ENCODE measurements around the gene CNTNAP3. TPM values are rescaled to one million over a fixed set of nuclear protein-coding genes. Genes with fewer than 3 reads are reported as not detected.
"Not testable (repeated sequence)": the region's sequence is repeated elsewhere in the genome, so short reads cannot be mapped to it uniquely, and the experiment has no call there.

Gene CNTNAP3
- total RNA-seq, 6 experiments from 2014 or later: 0.99 to 2.3 (median 1.8) TPM

DNA sequence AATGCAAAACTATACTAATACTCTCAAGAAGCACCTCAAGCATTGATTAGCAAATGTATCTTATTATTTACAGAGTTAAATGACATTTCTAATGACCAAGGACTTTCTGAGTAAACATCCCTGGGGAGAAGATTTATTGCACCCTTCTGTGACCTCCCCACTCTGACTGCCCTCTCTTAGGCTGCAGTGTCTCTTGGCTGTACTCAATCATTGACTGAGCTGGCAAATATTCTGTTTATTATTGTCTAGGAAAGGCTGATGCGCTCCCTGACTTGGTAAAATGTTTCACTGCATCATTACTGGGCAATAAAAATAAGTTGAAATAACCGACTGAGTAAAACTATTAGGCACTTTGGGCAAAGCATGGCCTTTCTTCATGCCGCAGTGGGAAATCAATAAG, 130.3 kb downstream of the CNTNAP3 start:
- DNase-seq; H3K4me3 ChIP-seq; H3K4me1 ChIP-seq; intact Hi-C loops (cut with DNase I); H3K9me3 ChIP-seq; H3K27ac ChIP-seq; H3K36me3 ChIP-seq; H3K27me3 ChIP-seq; ATAC-seq: not testable (repeated sequence)
- no CpG with 5 or more reads among the region's 3 CpGs for WGBS (ENCODE audit: insufficient coverage, low coverage, low lambda C conversion rate, missing lambda C conversion rate)

DNA sequence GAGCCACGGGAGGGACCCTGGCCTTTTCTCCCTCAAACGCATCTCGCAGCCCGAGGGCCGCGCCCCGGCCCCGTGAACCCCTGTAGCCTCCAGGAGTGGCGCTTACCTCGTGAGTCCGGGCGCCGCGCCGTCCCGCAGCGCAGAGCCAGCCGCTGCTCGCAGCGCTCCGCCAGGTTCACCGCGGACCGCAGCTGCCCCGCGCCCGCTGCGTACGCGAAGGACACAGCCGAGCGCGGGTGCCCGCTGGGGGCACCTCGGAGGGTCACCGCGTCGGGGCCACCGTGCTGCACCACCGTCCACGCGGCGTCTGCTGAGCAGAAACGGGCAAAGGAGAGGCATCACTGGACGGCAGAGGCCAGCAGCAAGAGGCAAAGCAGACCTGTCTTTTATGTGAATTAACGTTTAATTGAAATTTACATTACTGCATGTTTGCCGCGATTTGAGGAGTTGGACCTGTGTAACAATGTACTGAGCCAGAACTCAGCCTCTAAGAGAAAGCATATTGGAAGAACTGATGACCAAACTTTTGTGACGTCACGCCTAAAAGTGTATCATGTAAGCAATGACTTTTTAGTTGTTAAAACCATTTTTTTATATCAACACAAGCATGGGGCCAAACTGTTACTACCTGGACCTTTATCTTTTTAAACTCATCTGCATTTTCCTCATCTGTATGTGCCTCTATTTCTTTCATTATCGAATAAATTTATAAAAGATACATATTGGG, 155.0 kb downstream of the CNTNAP3 start:
- H3K4me1 ChIP-seq; DNase-seq; H3K27me3 ChIP-seq; H3K36me3 ChIP-seq; H3K4me3 ChIP-seq; H3K27ac ChIP-seq; H3K9me3 ChIP-seq; intact Hi-C loops (cut with DNase I): not testable (repeated sequence)
- peak in 1 of 4 donors; percentile 11 for ATAC-seq
- 41% methylated on average over 8 of the region's 51 CpGs for WGBS (ENCODE audit: insufficient coverage, low coverage, low lambda C conversion rate, missing lambda C conversion rate)

DNA sequence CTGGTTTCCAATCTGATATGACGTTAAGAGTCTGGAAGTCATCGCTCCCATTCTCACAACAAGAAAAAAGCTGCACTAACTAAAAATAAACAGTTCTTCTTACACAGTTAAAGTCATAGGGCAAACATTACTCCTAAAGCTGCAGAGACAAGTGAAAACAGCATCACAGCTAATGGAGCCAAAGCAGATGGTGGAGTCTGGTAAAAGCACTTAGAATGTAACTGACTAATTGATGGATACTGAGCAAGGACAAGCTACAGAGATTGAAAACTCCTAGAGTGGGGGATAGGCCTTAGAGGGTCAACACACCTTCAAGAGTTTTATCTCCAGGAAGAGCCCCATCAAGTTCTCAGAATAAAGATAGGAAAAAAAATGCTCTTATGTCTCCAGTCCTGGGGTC, 166.6 kb downstream of the CNTNAP3 start:
- H3K36me3 ChIP-seq; H3K27ac ChIP-seq; H3K4me1 ChIP-seq; H3K9me3 ChIP-seq; H3K27me3 ChIP-seq; H3K4me3 ChIP-seq; ATAC-seq; intact Hi-C loops (cut with DNase I); DNase-seq: not testable (repeated sequence)
- WGBS (ENCODE audit: insufficient coverage, low coverage, low lambda C conversion rate, missing lambda C conversion rate): 0% methylated on average over 1 of the region's 2 CpGs

DNA sequence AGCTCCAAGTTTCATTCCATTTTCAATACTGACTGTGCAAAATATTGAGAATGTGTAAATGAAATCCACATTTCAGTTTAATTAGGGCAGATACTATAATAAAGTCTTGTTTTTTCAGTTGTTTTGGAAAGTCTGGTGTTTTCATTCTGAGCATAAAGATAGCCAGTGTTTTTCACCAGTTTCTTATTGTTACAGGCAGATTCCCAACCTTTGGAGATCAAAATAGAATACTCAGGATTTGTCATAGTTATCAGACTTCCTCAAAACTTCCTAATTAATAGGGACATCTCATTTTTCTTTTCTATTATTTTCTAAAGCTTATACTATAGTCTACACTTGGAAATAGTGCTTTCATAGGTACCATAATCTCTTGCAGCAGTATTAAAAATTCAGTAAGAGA, 176.2 kb downstream of the CNTNAP3 start:
- H3K27me3 ChIP-seq; H3K4me3 ChIP-seq; intact Hi-C loops (cut with DNase I); DNase-seq; H3K27ac ChIP-seq; H3K9me3 ChIP-seq; H3K36me3 ChIP-seq; ATAC-seq; H3K4me1 ChIP-seq: not testable (repeated sequence)

DNA sequence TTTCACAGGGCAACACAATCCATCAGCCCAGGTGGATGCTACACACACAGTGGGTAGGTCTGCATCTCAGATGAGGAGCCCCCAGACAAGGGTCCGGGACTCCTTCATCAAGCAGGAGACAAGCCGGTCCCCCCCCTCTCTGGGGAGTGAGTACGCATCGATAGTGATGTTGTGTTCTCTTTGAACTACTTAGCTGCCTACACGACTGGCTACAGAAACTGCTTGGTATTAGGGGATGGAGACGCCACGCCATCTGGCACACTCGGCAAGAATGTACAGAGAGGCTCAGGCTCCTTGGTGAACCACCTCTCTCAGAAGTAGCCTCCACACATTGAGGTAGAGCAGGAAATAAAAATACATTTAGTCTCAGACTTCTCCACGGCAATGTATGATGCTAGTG, 179.8 kb downstream of the CNTNAP3 start:
- no peaks in the 10 kb centered on the region for H3K36me3 ChIP-seq
- H3K9me3 ChIP-seq: no peaks in the 10 kb centered on the region
- intact Hi-C loops (cut with DNase I): no loop called here
- H3K4me3 ChIP-seq: no peak overlapping the region
- 59% methylated on average over 2 of the region's 9 CpGs for WGBS (ENCODE audit: insufficient coverage, low coverage, low lambda C conversion rate, missing lambda C conversion rate)
- H3K4me1 ChIP-seq: no peaks in the 10 kb centered on the region
- H3K27me3 ChIP-seq: no peaks in the 10 kb centered on the region
- TF ChIP-seq, protein P1, sequence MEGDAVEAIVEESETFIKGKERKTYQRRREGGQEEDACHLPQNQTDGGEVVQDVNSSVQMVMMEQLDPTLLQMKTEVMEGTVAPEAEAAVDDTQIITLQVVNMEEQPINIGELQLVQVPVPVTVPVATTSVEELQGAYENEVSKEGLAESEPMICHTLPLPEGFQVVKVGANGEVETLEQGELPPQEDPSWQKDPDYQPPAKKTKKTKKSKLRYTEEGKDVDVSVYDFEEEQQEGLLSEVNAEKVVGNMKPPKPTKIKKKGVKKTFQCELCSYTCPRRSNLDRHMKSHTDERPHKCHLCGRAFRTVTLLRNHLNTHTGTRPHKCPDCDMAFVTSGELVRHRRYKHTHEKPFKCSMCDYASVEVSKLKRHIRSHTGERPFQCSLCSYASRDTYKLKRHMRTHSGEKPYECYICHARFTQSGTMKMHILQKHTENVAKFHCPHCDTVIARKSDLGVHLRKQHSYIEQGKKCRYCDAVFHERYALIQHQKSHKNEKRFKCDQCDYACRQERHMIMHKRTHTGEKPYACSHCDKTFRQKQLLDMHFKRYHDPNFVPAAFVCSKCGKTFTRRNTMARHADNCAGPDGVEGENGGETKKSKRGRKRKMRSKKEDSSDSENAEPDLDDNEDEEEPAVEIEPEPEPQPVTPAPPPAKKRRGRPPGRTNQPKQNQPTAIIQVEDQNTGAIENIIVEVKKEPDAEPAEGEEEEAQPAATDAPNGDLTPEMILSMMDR (IDR thresholded peaks at IDR 0.05): no peak
- TF ChIP-seq POLR2A (IDR thresholded peaks at IDR 0.05): no peak
- H3K27ac ChIP-seq: no peak overlapping the region
- DNase-seq (no peak), ATAC-seq (no peak)

DNA sequence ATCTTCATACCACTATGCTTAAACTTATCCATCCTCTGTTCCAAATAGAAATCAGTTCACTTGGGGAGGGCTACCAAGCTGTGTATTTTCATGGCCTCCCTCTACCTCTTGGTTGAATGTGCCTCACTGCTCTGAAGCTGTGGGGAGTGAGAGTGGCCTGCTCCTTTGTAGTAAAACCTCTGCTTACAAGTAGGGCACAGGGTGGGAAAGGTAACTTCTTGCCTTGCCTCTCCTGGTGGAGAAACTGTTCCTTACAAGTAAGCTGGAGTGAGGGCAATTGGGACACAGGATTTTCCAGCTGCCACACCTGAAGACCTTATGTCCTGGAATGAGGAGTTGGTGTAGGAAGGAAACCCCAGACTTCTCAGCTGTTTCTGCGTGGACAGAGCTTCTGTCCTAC, 190.8 kb downstream of the CNTNAP3 start:
- H3K4me3 ChIP-seq; H3K9me3 ChIP-seq; DNase-seq; H3K4me1 ChIP-seq; ATAC-seq; H3K27ac ChIP-seq; H3K36me3 ChIP-seq; intact Hi-C loops (cut with DNase I); H3K27me3 ChIP-seq: not testable (repeated sequence)
- 43% methylated on average over 1 of the region's 1 CpG for WGBS (ENCODE audit: insufficient coverage, low coverage, low lambda C conversion rate, missing lambda C conversion rate)

DNA sequence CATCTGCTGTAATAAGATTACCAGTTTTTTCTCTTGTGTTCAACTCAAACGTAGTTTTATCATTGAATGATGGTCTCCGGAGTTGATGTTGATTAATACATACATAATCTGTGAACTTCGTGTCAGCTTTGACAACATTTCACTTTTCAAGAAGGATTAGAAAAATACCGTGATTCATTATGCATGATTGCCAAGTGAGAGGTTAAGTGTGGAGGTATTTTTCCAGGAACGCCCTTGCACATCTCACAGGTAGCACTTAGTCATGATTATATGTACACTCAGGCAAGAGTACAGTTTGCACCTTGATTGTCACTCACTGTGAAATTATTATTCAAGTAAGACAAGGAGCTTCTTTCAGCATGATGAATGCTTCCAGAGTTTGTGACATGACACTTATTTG, 202.7 kb downstream of the CNTNAP3 start:
- 55% methylated on average over 5 of the region's 5 CpGs for WGBS (ENCODE audit: insufficient coverage, low coverage, low lambda C conversion rate, missing lambda C conversion rate)
- intact Hi-C loops (cut with DNase I); H3K27me3 ChIP-seq; H3K4me3 ChIP-seq; ATAC-seq; H3K9me3 ChIP-seq; H3K4me1 ChIP-seq; H3K27ac ChIP-seq; H3K36me3 ChIP-seq; DNase-seq: not testable (repeated sequence)

DNA sequence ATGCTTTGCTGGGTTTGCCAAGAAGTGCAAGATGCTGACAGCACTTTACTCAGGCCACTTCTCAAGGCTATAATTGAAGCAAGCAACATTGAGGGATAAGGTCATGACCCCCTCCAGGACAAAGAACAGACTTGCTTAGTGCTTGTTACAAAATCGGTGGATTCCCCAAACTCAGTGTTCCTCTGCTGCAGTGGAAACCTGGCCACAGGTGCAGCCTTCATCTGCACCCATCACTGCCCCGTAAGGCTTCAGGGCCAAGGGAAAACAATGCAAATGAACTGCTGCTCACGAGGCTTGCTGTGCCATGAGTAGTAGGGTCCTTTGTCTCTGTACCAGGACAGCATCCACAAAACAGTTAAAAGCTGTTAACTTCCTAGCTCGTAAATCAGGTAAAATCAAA, 205.4 kb downstream of the CNTNAP3 start:
- peak in 1 of 4 donors; percentile 36 for ATAC-seq
- H3K27me3 ChIP-seq; H3K36me3 ChIP-seq; H3K9me3 ChIP-seq; H3K4me1 ChIP-seq; H3K27ac ChIP-seq; intact Hi-C loops (cut with DNase I); H3K4me3 ChIP-seq; DNase-seq: not testable (repeated sequence)
- WGBS (ENCODE audit: insufficient coverage, low coverage, low lambda C conversion rate, missing lambda C conversion rate): 38% methylated on average over 4 of the region's 4 CpGs

DNA sequence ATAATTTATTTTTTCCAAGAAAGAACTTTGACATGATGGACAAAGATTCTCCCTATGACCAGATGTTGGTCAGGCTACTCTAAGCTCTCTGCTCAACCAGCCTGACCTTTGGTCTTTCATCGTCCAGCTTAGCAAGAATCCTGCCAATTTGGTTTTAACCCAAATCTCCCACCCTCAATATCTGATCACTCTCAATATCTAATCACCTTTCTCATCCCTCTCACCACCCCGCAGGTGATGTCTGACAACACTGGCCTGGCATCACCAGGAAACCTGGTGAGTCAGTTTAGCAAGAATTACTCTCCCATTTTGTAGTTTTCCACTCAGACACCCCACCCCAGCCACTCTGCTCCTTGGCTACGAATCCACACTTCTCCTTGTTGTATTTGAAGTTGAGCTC, 207.9 kb downstream of the CNTNAP3 start:
- H3K27ac ChIP-seq; H3K4me3 ChIP-seq; intact Hi-C loops (cut with DNase I); H3K4me1 ChIP-seq; H3K27me3 ChIP-seq; H3K9me3 ChIP-seq; DNase-seq; ATAC-seq; H3K36me3 ChIP-seq: not testable (repeated sequence)
- WGBS (ENCODE audit: insufficient coverage, low coverage, low lambda C conversion rate, missing lambda C conversion rate): 45% methylated on average over 3 of the region's 3 CpGs
